H1 (cell line): ENCODE measurements around the gene SBNO2. TPM values are rescaled to one million over a fixed set of nuclear protein-coding genes. Genes with fewer than 3 reads are reported as not detected.

ENCODE experiments used
- CTCF ChIA-PET: fragments of 300-600 bp; sonication (Branson Sonifier 250); formaldehyde crosslinking; loops from one replicate; lab custom pipeline; 2021; ENCODE audit not compliant: partially characterized antibody; lab: Charles Lee
- POLR2A ChIA-PET: fragments of 300-600 bp; sonication (Branson Sonifier 250); formaldehyde crosslinking; loops from one replicate; lab custom pipeline; 2021; ENCODE audit warnings: inconsistent platforms; ENCODE audit not compliant: partially characterized antibody; lab: Charles Lee
- DNase-seq, 2 experiments: peaks; one replicate each; pipeline versions ENCODE4 v3.0.0 to v3.0.0-alpha.2; 2010 to 2022; ENCODE audit warnings: low spot score in 2 of 2, low read depth in 1 of 2, mixed read lengths in 1 of 2
- FAIRE-seq: peaks from 2 replicates; lab custom pipeline; 2011; peaks lifted over from hg19 to GRCh38; lab: Jason Lieb, UNC
- H2AFZ ChIP-seq: 2 replicates; pipeline ENCODE4 v1.8.1; 2012; ENCODE audit warnings: low read length, inconsistent platforms
- H2AK5ac ChIP-seq: 2 replicates; pipeline ENCODE4 v1.6.1; 2013; ENCODE audit warnings: low read depth, low read length
- H2BK120ac ChIP-seq: replicated peaks from 2 replicates; pipeline ENCODE3; 2013; ENCODE audit warnings: low read depth, low read length, inconsistent platforms
- H2BK12ac ChIP-seq: 2 replicates; pipeline ENCODE4 v1.6.1; 2013; ENCODE audit warnings: low read depth, low read length
- H2BK15ac ChIP-seq: 2 replicates; pipeline ENCODE4 v1.6.1; 2013; ENCODE audit warnings: low read length
- H2BK20ac ChIP-seq: 2 replicates; pipeline ENCODE4 v1.6.1; 2013; ENCODE audit warnings: low read length
- H2BK5ac ChIP-seq: 2 replicates; pipeline ENCODE4 v1.6.1; 2013; ENCODE audit warnings: low read depth, low read length
- H3K14ac ChIP-seq: 2 replicates; pipeline ENCODE4 v1.6.1; 2013; ENCODE audit warnings: inconsistent platforms; ENCODE audit not compliant: insufficient read length
- H3K18ac ChIP-seq: 2 replicates; pipeline ENCODE4 v1.6.1; 2013; ENCODE audit warnings: low read length; ENCODE audit errors: extremely low read depth
- H3K23ac ChIP-seq: 2 replicates; pipeline ENCODE4 v1.6.1; 2013; ENCODE audit warnings: inconsistent platforms; ENCODE audit not compliant: insufficient read length
- H3K23me2 ChIP-seq: 2 replicates; pipeline ENCODE4 v1.6.1; 2013; ENCODE audit warnings: low read depth, low read length
- H3K27ac ChIP-seq: 2 replicates; pipeline ENCODE4 v1.6.1; 2011; ENCODE audit warnings: low read depth, low read length, inconsistent platforms
- H3K27me3 ChIP-seq, 4 experiments: replicated peaks in 1 of 4; 1 replicate in 1 of 4; 2 replicates in 3 of 4; pipeline versions ENCODE4 v1.6.1 to v1.8.1; 2011 to 2013; ENCODE audit warnings: low read length in 3 of 4, mild to moderate bottlenecking in 3 of 4, inconsistent platforms in 2 of 4, mixed read lengths in 2 of 4, moderate library complexity in 1 of 4; ENCODE audit not compliant: control insufficient read depth in 3 of 4, insufficient read depth in 3 of 4; ENCODE audit errors: extremely low read depth in 1 of 4
- H3K36me3 ChIP-seq, 4 experiments: 2 replicates each; pipeline versions ENCODE4 v1.6.1 to v1.8.1; 2011 to 2013; ENCODE audit warnings: mild to moderate bottlenecking in 4 of 4, low read length in 3 of 4, moderate library complexity in 2 of 4, control low read depth in 1 of 4, inconsistent platforms in 1 of 4; ENCODE audit not compliant: insufficient read depth in 4 of 4, control insufficient read depth in 2 of 4
- H3K4ac ChIP-seq: replicated peaks from 2 replicates; pipeline ENCODE3; 2013; ENCODE audit warnings: low read length, low read depth, mixed read lengths, inconsistent platforms; ENCODE audit not compliant: insufficient read length
- H3K4me1 ChIP-seq, 4 experiments: replicated peaks in 1 of 4; 1 replicate in 1 of 4; 2 replicates in 3 of 4; pipeline versions ENCODE4 v1.6.1 to v1.8.1; 2011 to 2013; ENCODE audit warnings: low read length in 3 of 4, inconsistent platforms in 2 of 4, mixed read lengths in 1 of 4; ENCODE audit not compliant: insufficient read depth in 4 of 4, control insufficient read depth in 3 of 4
- H3K4me2 ChIP-seq, 2 experiments: 2 replicates each; pipeline versions ENCODE4 v1.6.1 to v1.8.1; 2011 to 2013; ENCODE audit warnings: low read depth in 2 of 2, low read length in 2 of 2, control low read depth in 1 of 2, inconsistent platforms in 1 of 2, mild to moderate bottlenecking in 1 of 2; ENCODE audit not compliant: insufficient read depth in 1 of 2
- H3K4me3 ChIP-seq, 4 experiments: fragments of 200-600, 300-600 bp in 1 of 4; sonication (generic), shearing (Covaris generic), sonication (Bioruptor Twin) in 1 of 4; 2 replicates each; pipeline versions ENCODE4 v1.5.1 to v1.8.1; 2011 to 2016; ENCODE audit warnings: low read length in 4 of 4, low read depth in 3 of 4, control low read depth in 2 of 4, inconsistent platforms in 2 of 4, mild to moderate bottlenecking in 2 of 4, mixed read lengths in 1 of 4, moderate library complexity in 1 of 4; ENCODE audit not compliant: insufficient read depth in 2 of 4; ENCODE audit errors: extremely low read depth in 1 of 4
- H3K56ac ChIP-seq: replicated peaks from 2 replicates; pipeline ENCODE3; 2013; ENCODE audit warnings: low read depth, mild to moderate bottlenecking, mixed read lengths, low read length, inconsistent platforms; ENCODE audit not compliant: insufficient read length
- H3K79me1 ChIP-seq: 2 replicates; pipeline ENCODE4 v1.6.1; 2013; ENCODE audit warnings: low read depth, low read length, control low read depth
- H3K79me2 ChIP-seq, 2 experiments: 2 replicates each; pipeline versions ENCODE4 v1.6.1 to v1.8.1; 2012 to 2013; ENCODE audit warnings: low read length in 2 of 2, mild to moderate bottlenecking in 2 of 2, inconsistent platforms in 1 of 2; ENCODE audit not compliant: insufficient read depth in 2 of 2, control insufficient read depth in 1 of 2
- H3K9ac ChIP-seq, 4 experiments: replicated peaks in 1 of 4; 1 replicate in 1 of 4; 2 replicates in 3 of 4; pipeline versions ENCODE4 v1.6.1 to v1.8.1; 2011 to 2013; ENCODE audit warnings: low read depth in 3 of 4, low read length in 3 of 4, control low read depth in 2 of 4, mild to moderate bottlenecking in 2 of 4, moderate library complexity in 2 of 4, inconsistent platforms in 1 of 4; ENCODE audit errors: extremely low read depth in 1 of 4
- H3K9me3 ChIP-seq, 2 experiments: 2 replicates each; pipeline versions ENCODE4 v1.6.1 to v1.8.1; 2012 to 2013; ENCODE audit warnings: mild to moderate bottlenecking in 2 of 2, moderate library complexity in 2 of 2, control low read depth in 1 of 2, inconsistent platforms in 1 of 2, low read depth in 1 of 2, low read length in 1 of 2, mixed read lengths in 1 of 2; ENCODE audit not compliant: insufficient read depth in 2 of 2
- H4K20me1 ChIP-seq, 2 experiments: replicated peaks in 1 of 2; 2 replicates each; pipeline versions ENCODE3 to v1.8.1; 2011 to 2013; ENCODE audit warnings: inconsistent platforms in 2 of 2, low read length in 2 of 2, mild to moderate bottlenecking in 1 of 2; ENCODE audit not compliant: insufficient read depth in 2 of 2, control insufficient read depth in 1 of 2
- H4K5ac ChIP-seq: 2 replicates; pipeline ENCODE4 v1.6.1; 2013; ENCODE audit warnings: low read length, low read depth, mixed read lengths, inconsistent platforms; ENCODE audit not compliant: insufficient read length
- H4K8ac ChIP-seq: 2 replicates; pipeline ENCODE4 v1.8.0; 2013; ENCODE audit warnings: mild to moderate bottlenecking, moderate library complexity, low read length, inconsistent platforms; ENCODE audit not compliant: insufficient read depth; ENCODE audit errors: extremely low read depth
- H4K91ac ChIP-seq: replicated peaks from 2 replicates; pipeline ENCODE3; 2013; ENCODE audit warnings: low read length, mixed read lengths, inconsistent platforms; ENCODE audit not compliant: insufficient read length
- CTCF ChIP-seq, 3 experiments: IDR thresholded peaks; 1 replicate in 2 of 3; 2 replicates in 1 of 3; pipeline versions ENCODE4 v1.5.1 to v1.6.1; 2011; ENCODE audit warnings: low read length in 3 of 3, mild to moderate bottlenecking in 3 of 3, inconsistent platforms in 2 of 3, low read depth in 1 of 3, moderate library complexity in 1 of 3; ENCODE audit not compliant: insufficient read depth in 1 of 3; ENCODE audit errors: control extremely low read depth in 1 of 3
- HDAC6 ChIP-seq: IDR thresholded peaks from one replicate; pipeline ENCODE4 v1.7.1; 2012; ENCODE audit warnings: low read depth, mild to moderate bottlenecking, inconsistent platforms, low read length, moderate library complexity
- POU5F1 ChIP-seq: IDR thresholded peaks from 2 replicates; pipeline ENCODE4 v1.6.1; 2011; ENCODE audit warnings: low read depth, mild to moderate bottlenecking, low read length, moderate library complexity
- YY1 ChIP-seq: IDR thresholded peaks from 2 replicates; pipeline ENCODE4 v1.6.1; 2011; ENCODE audit warnings: low read depth, mild to moderate bottlenecking, low read length
- WGBS, 2 experiments: shearing (Covaris generic) in 1 of 2; methylation state at CpG; one replicate each; pipeline versions ENCODE4 v1.1.6 to v1.1.7; 2013 to 2015; ENCODE audit warnings: low lambda C conversion rate in 2 of 2, mixed read lengths in 2 of 2, inconsistent platforms in 1 of 2, low coverage in 1 of 2, missing lambda C conversion rate in 1 of 2; ENCODE audit not compliant: insufficient replicate concordance in 2 of 2, insufficient coverage in 1 of 2, insufficient read length in 1 of 2; ENCODE audit errors: extremely low coverage in 1 of 2, missing lambda C conversion rate in 1 of 2; 5-methylcytosine and 5-hydroxymethylcytosine counted together
- polyA plus RNA-seq, 7 experiments: library from polyadenylated mRNA; depleted of rRNA in 3 of 7; stranded (reverse) in 5 of 7; unstranded in 2 of 7; fragments of >200 nt in 5 of 7; fragments of 200-250 nt in 2 of 7; gene quantifications; 1 replicate in 5 of 7; 2 replicates in 1 of 7; 4 replicates in 1 of 7; pipeline versions ENCODE4 v1.2.1 to v1.2.3, GENCODE V29; 2011 to 2013; ENCODE audit warnings: missing spikeins in 2 of 7, mixed read lengths in 2 of 7
- total RNA-seq: library from RNA; stranded (reverse); fragmentation: NEBNext Ultra II Directional; extraction: Animal tissue kit (Norgen Biotek cat#: 25700); gene quantifications from 2 replicates; pipeline ENCODE4 v1.2.1, GENCODE V29; 2021

The SBNO2 gene
- total and polyA plus RNA-seq, 2 of the 8 experiments (the other 6 are each of a cell fraction or from before 2014, with no cell fraction given): 12.2 to 31.4 TPM

- H2BK15ac ChIP-seq: no peak overlapping the region
- H3K18ac ChIP-seq: no peak overlapping the region
- no peak overlapping the region for H2BK20ac ChIP-seq
- no peaks in the 10 kb centered on the region for H3K9me3 ChIP-seq
- H3K79me1 ChIP-seq: peaks cover 10% of the 10 kb centered on the region
- H3K36me3 ChIP-seq: peaks cover 4 to 44% (median 19%) of the 10 kb centered on the region in 4 experiments; a peak in 7 of 8 replicates
- no peak for FAIRE-seq
- WGBS, 2 experiments: 91% methylated on average over 23 of the region's 27 CpGs; no CpG with 5 or more reads in 1 of the 2 experiments
- H2AFZ ChIP-seq: no peak overlapping the region
- TF ChIP-seq YY1 (no peak), CTCF (IDR thresholded peaks at IDR 0.05; ENCODE audit: control extremely low read depth in 1 of 3, insufficient read depth in 1 of 3, low read depth in 1 of 3, low read length in 3 of 3) (no peak), POU5F1 (no peak), HDAC6 (no peak)
- H3K56ac ChIP-seq: no peak overlapping the region
- H2AK5ac ChIP-seq: no peak overlapping the region
- DNase-seq: no peak
- H3K23me2 ChIP-seq: peaks cover 5% of the 10 kb centered on the region
- H3K4ac ChIP-seq: no peak overlapping the region
- H2BK120ac ChIP-seq: no peak overlapping the region
- no peak overlapping the region for H3K27ac ChIP-seq
- H2BK12ac ChIP-seq: no peak overlapping the region
- CTCF ChIA-PET: interaction anchor here (0.8 to 3.0 kb wide), 4 partner anchors 22 to 130 kb away, joined by 3 to 10 read pairs (median 6); no protein-coding TSS in a partner anchor
- H4K20me1 ChIP-seq: peaks cover 11 to 20% of the 10 kb centered on the region in 2 experiments
- H3K4me3 ChIP-seq: no peak overlapping the region
- no peak overlapping the region for H2BK5ac ChIP-seq
- H3K27me3 ChIP-seq: no peaks in the 10 kb centered on the region; a peak in 1 of 7 replicates
- H3K14ac ChIP-seq: no peak overlapping the region
- H3K23ac ChIP-seq: no peak overlapping the region
- H3K4me2 ChIP-seq: no peak overlapping the region
- peaks cover 8 to 19% of the 10 kb centered on the region in 2 experiments for H3K79me2 ChIP-seq
- no peak overlapping the region for H4K91ac ChIP-seq
- H4K5ac ChIP-seq: no peak overlapping the region
- no peak overlapping the region; the same call in 1 of the 2 replicates for H4K8ac ChIP-seq
- POLR2A ChIA-PET: interaction anchor here (1.0 to 8.7 kb wide), 9 partner anchors 9 to 64 kb away, joined by 3 to 116 read pairs (median 6); partner anchors contain the start of gene GPX4
- H3K9ac ChIP-seq: no peak overlapping the region
- H3K4me1 ChIP-seq: peaks cover 0 to 8% (median 5%) of the 10 kb centered on the region in 4 experiments; a peak in 4 of 7 replicates
Measured at GRCh38 chr19:1091544-1092175, 82.4 kb downstream of the SBNO2 start.
